PC-3 (cell line): Measurements from ENCODE around the gene CNNM1. TPM values are rescaled to one million over a fixed set of nuclear protein-coding genes. Genes with fewer than 3 reads are reported as not detected.

Source experiments
- ATAC-seq: fragments of 200-7000 bp; cut with Tn5 transposase; 2 replicates; pipeline ENCODE4 v1.9.1; 2020; ENCODE audit warnings: mild to moderate bottlenecking, moderate library complexity
- BruUV-seq: library from RNA; stranded (reverse); fragments of 400-500 nt; replicated peaks from 2 replicates; lab custom pipeline; 2021; lab: Mats Ljungman, UMichigan
- CTCF ChIA-PET: fragments of 300-600 bp; sonication (Branson Sonifier 250); formaldehyde crosslinking; loops from one replicate; lab custom pipeline; 2022; ENCODE audit warnings: antibody characterized with exemption; lab: Charles Lee
- POLR2A ChIA-PET: fragments of 300-600 bp; sonication (Branson Sonifier 250); formaldehyde crosslinking; loops from one replicate; lab custom pipeline; 2022; ENCODE audit warnings: antibody characterized with exemption; ENCODE audit not compliant: unreplicated experiment; lab: Charles Lee
- DNase-seq: peaks from one replicate; pipeline ENCODE4 v3.0.0-alpha.2; 2015
- H2AFZ ChIP-seq: fragments of 300-600 bp; sonication (generic); 2 replicates; pipeline ENCODE4 v1.6.0; 2016; ENCODE audit warnings: antibody characterized with exemption, low read length
- H3F3A ChIP-seq: fragments of 300-600 bp; sonication (generic); one replicate; pipeline ENCODE4 v1.6.0; 2017; ENCODE audit warnings: antibody characterized with exemption, low read length, control low read depth, mild to moderate bottlenecking; ENCODE audit not compliant: unreplicated experiment
- H3K27ac ChIP-seq: fragments of 300-600 bp; sonication (generic); 2 replicates; pipeline ENCODE4 v1.5.1; 2016; ENCODE audit warnings: mild to moderate bottlenecking, low read length
- H3K27me3 ChIP-seq: fragments of 300-600 bp; sonication (generic); 2 replicates; pipeline ENCODE4 v1.6.1; 2016; ENCODE audit warnings: low read length, mixed read lengths
- H3K36me3 ChIP-seq: fragments of 300-600 bp; sonication (generic); 2 replicates; pipeline ENCODE4 v1.6.1; 2016; ENCODE audit warnings: low read depth, mixed run types, low read length, mixed read lengths
- H3K4me1 ChIP-seq: fragments of 300-600 bp; sonication (generic); 2 replicates; pipeline ENCODE4 v1.5.1; 2016; ENCODE audit warnings: low read length; ENCODE audit not compliant: insufficient read depth
- H3K4me2 ChIP-seq: fragments of 300-600 bp; sonication (generic); 2 replicates; pipeline ENCODE4 v1.6.0; 2016; ENCODE audit warnings: low read length
- H3K4me3 ChIP-seq: fragments of 300-600 bp; sonication (generic); 2 replicates; pipeline ENCODE4 v1.5.1; 2016; ENCODE audit warnings: mild to moderate bottlenecking, low read length, mixed read lengths
- H3K79me2 ChIP-seq: fragments of 300-600 bp; sonication (generic); 2 replicates; pipeline ENCODE4 v1.6.1; 2017; ENCODE audit warnings: low read length, mixed read lengths
- H3K9ac ChIP-seq: fragments of 300-600 bp; sonication (generic); 2 replicates; pipeline ENCODE4 v1.6.0; 2016; ENCODE audit warnings: mild to moderate bottlenecking, low read length
- H3K9me2 ChIP-seq: fragments of 300-600 bp; sonication (generic); replicated peaks from 2 replicates; pipeline ENCODE4 v1.6.1; 2016; ENCODE audit warnings: mixed run types, low read length, mixed read lengths
- H3K9me3 ChIP-seq: fragments of 300-600 bp; sonication (generic); 2 replicates; pipeline ENCODE4 v1.6.1; 2016; ENCODE audit warnings: low read length, mixed read lengths
- H4K20me1 ChIP-seq: fragments of 300-600 bp; sonication (generic); 2 replicates; pipeline ENCODE4 v1.6.1; 2016; ENCODE audit warnings: low read length, mixed read lengths
- CTCF ChIP-seq: fragments of 300-600 bp; sonication (generic); conservative IDR thresholded peaks from 2 replicates; pipeline ENCODE4 v1.5.1; 2017; ENCODE audit warnings: antibody characterized with exemption, low read depth, mild to moderate bottlenecking, low read length
- EZH2 ChIP-seq: fragments of 300-600 bp; sonication (generic); IDR thresholded peaks from one replicate; pipeline ENCODE4 v1.6.1; 2017; ENCODE audit warnings: antibody characterized with exemption, mild to moderate bottlenecking, low read length; ENCODE audit not compliant: unreplicated experiment
- EZH2phosphoT487 ChIP-seq: fragments of 300-600 bp; sonication (generic); IDR thresholded peaks from 2 replicates; pipeline ENCODE4 v1.6.1; 2018; ENCODE audit warnings: mild to moderate bottlenecking, antibody characterized with exemption, low read length, borderline replicate concordance
- intact Hi-C: fragments of 100-400 bp; cut with micrococcal nuclease; formaldehyde crosslinking; loops from 2 replicates; pipeline ENCODE4 v1.9.0; 2023
- total RNA-seq: library from RNA; depleted of rRNA; stranded (reverse); fragments of >200 nt; gene quantifications from 2 replicates; pipeline ENCODE4 v1.2.3, GENCODE V29; 2014

CNNM1 gene
- total RNA-seq, 1 experiment from 2014 or later: 3.3 TPM

GRCh38 chr10:99346247-99346646 lies 17.1 kb downstream of the CNNM1 start:
- intact Hi-C loops: no loop called here
- Histone ChIP-seq H3K9me3 (no peaks in the 10 kb centered on the region), H3K9me2 (no peaks in the 10 kb centered on the region), H3K4me2 (0 out of 2 replicates have a peak overlapping the region, but pooled peaks have one; percentile 20), H3K79me2 (no peaks in the 10 kb centered on the region), H3K27me3 (no peaks in the 10 kb centered on the region), H3F3A (no peaks in the 10 kb centered on the region), H3K36me3 (no peaks in the 10 kb centered on the region), H3K27ac (peak overlapping the region; percentile 20), H3K4me1 (peaks cover 25% of the 10 kb centered on the region), H3K4me3 (no peak overlapping the region), H4K20me1 (no peaks in the 10 kb centered on the region), H3K9ac (no peak overlapping the region), H2AFZ (no peak overlapping the region)
- ChIA-PET POLR2A (no interaction called here), CTCF (no interaction called here)
- TF ChIP-seq CTCF (no peak), EZH2phosphoT487 (no peak), EZH2 (no peak)
- BruUV-seq: no TSS peak
- DNase-seq (peak; percentile 75), ATAC-seq (no peak)

GRCh38 chr10:99347672-99348071 lies 18.5 kb downstream of the CNNM1 start:
- Histone ChIP-seq H3K79me2 (no peaks in the 10 kb centered on the region), H3K4me3 (no peak overlapping the region), H3K9me3 (no peaks in the 10 kb centered on the region), H3K4me2 (no peak overlapping the region), H2AFZ (no peak overlapping the region), H4K20me1 (no peaks in the 10 kb centered on the region), H3K27me3 (no peaks in the 10 kb centered on the region), H3F3A (no peaks in the 10 kb centered on the region), H3K9ac (no peak overlapping the region), H3K36me3 (no peaks in the 10 kb centered on the region), H3K4me1 (peaks cover 25% of the 10 kb centered on the region), H3K9me2 (no peaks in the 10 kb centered on the region), H3K27ac (no peak overlapping the region)
- ChIA-PET CTCF (no interaction called here), POLR2A (no interaction called here)
- ATAC-seq (no peak), DNase-seq (no peak)
- intact Hi-C loops: no loop called here
- TF ChIP-seq EZH2phosphoT487 (no peak), CTCF (no peak), EZH2 (no peak)
- no TSS peak for BruUV-seq

GRCh38 chr10:99353182-99353581 lies 24.0 kb downstream of the CNNM1 start:
- no peaks in the 10 kb centered on the region for H3K27me3 ChIP-seq

More at GRCh38 chr10:99353182-99353581, 24.0 kb downstream of the CNNM1 start:
- H3K4me3 ChIP-seq: no peak overlapping the region
- no peak for TF ChIP-seq EZH2phosphoT487
- no peak for TF ChIP-seq EZH2
- TF ChIP-seq CTCF: no peak
- no peaks in the 10 kb centered on the region for H3F3A ChIP-seq
- no peaks in the 10 kb centered on the region for H3K79me2 ChIP-seq
- no peak overlapping the region for H2AFZ ChIP-seq
- ATAC-seq (no peak), DNase-seq (no peak)
- no peaks in the 10 kb centered on the region for H3K9me2 ChIP-seq
- CTCF ChIA-PET: no interaction called here
- no TSS peak for BruUV-seq
- POLR2A ChIA-PET: no interaction called here
- no peaks in the 10 kb centered on the region for H3K36me3 ChIP-seq
- no peaks in the 10 kb centered on the region for H4K20me1 ChIP-seq
- no peaks in the 10 kb centered on the region for H3K4me1 ChIP-seq
- no peak overlapping the region for H3K4me2 ChIP-seq
- no peaks in the 10 kb centered on the region for H3K9me3 ChIP-seq
- no peak overlapping the region for H3K9ac ChIP-seq
- no peak overlapping the region for H3K27ac ChIP-seq
- intact Hi-C loops: no loop called here
